CD4-positive, alpha-beta T cell treated with Interleukin-21 for 1 hour (primary cell): ENCODE data around the gene PRDM11.
"Not testable (repeated sequence)": the region's sequence is repeated elsewhere in the genome, so short reads cannot be mapped to it uniquely, and the experiment has no call there.

Experiments
- DNase-seq: peaks from one replicate; pipeline ENCODE4 v3.0.0-alpha.2; 2020

Gene PRDM11

DNA sequence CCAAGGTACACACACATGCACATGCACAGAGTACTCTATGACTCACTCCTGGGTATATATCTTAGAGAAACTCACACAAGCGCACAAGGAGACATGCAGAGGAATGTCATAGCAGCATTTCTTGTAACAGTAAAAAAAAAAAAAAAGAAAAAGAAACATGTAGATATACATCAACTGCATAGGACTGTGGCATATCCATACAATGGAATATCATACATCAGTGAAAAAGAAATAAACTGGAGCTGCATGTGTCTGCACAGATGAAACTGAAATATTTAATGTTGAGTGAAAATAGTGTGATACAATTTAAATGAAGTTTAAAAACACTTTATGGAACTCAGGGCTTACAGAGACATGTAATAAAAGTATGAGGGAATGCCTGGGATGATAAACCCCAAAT lies 93.3 kb downstream of the PRDM11 start:
- DNase-seq = no peak

DNA sequence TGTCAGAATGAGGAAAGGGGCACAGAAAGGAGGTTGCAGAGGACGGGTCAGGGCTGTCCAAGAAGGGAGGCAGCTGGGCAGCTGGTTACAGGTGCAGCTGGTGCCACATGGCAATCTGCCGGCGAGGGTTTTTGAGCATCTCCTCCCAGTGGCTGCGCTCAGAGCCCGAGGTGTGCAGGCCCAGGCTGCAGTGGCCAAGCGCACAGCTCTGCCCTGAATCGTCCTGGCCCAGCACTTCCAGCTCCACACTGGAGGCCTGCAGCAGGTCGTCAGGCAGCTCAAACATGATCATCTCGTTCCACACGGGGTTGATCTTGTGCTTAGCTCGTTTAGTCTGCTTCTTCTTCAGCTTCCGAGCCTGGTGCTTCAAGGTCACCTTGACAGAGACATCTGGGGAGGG lies 97.5 kb downstream of the PRDM11 start:
- no peak for DNase-seq

DNA sequence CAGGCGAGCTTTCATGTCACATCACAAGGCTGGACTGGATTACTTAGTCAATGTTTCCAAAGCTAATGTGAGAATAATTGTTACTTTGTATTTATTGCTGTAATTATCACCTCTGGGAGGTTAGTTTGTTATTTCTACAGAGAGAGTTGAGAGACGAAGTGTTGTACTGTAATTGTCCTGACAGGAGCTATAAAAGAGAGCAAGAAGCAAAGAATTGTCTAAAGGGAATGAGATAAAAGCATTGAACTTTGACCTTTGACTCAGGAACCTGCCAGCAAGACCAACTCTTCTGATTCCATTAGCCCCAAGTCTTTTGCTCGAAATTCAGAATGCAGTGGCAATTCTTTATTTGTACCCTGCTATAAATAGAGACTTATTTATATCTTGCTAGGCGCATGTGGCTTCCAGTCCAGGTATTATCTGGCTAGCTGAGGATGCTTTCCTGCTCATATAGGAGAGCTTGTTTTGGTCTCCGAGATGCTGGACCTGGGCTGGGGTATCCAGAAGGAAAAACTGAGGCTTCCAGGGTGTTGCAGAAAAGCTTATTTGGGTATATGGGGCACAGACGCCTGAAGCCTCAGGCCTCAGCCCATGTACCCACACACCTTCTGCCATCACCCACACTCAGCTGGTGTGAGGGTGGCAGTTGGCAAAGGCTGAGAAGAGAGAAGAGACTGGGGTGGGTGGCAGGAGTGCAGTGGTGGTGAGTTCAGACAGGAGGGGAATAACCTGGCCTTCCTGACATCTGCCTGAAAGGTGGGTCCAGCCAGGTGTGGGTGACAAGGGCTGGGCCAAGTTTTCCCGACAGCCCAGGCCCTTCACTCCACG lies 99.0 kb downstream of the PRDM11 start:
- DNase-seq = no peak

DNA sequence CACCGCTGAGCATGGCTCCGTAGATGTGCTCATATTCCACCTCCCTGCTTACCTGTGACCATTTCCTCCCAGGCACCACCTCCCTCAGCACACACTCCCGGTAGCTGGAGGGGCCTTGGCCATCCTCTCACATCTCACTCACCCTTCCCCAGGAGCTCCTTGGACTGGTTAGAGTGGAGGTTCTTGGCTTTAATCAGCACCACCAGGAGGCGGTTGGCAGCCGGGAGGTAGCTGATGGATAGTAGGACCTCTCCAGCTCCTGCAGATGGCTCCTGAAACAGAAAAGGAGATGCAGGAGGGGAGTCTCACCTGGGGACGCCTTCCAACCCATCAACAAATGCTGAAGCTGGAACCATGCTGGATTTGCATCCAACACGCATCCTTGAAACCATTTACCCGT lies 99.8 kb downstream of the PRDM11 start:
- no peak for DNase-seq

DNA sequence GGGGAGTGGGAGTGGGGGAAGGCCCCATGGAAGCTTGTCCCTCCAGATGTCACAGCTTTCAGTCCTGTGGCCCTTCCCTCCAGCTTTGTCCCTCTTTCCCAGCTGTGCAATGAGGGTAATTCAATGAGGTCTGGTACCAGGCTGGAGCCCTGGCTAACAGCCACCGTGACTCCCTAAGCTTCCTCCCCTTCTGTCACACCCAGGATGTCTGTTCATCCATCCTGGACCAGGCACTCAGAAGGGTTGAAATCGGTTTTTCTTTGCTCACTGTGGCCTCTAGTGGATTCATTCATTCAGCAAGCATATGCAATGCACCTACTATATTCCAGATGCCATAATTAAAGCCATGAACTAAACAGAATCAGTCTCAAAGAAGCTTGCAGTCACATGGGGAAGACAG lies 101.0 kb downstream of the PRDM11 start:
- no peak for DNase-seq

DNA sequence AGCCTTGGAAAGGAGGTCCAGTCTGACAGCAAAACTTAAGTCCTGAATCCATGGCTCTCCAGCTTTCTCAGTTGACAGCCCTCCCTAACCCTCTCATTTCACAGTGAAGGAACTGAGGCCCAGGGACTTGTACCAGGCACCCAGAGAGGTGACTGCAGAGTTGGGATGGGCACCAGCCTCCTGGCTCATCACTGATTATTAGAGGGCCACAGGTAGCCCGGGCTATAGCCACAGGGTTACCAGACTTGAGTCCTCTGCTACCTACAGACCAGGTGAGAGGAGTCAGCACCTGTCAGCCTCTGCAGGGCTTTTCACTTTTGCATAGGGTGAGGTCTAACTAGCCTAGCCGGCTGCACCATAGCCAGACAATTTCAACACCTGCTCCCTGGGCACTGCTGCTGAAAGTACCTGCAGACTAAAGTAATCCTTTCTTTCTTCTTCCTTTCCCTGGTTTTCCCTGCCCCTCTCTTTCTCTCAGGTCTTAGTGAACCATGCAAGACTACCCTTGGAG lies 102.1 kb downstream of the PRDM11 start:
- DNase-seq = no peak

DNA sequence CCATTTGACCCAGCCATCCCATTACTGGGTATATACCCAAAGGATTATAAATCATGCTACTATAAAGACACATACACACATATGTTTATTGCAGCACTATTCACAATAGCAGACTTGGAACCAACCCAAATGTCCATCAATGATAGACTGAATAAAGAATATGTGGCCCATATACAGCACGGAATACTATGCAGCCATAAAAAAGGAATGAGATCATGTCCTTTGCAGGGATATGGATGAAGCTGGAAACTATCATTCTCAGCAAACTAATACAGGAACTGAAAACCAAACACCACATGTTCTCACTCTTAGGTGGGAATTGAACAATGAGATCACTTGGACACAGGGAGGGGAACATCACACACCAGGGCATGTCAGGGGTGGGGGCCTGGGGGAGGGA lies 102.9 kb downstream of the PRDM11 start:
- not testable (repeated sequence) for DNase-seq

DNA sequence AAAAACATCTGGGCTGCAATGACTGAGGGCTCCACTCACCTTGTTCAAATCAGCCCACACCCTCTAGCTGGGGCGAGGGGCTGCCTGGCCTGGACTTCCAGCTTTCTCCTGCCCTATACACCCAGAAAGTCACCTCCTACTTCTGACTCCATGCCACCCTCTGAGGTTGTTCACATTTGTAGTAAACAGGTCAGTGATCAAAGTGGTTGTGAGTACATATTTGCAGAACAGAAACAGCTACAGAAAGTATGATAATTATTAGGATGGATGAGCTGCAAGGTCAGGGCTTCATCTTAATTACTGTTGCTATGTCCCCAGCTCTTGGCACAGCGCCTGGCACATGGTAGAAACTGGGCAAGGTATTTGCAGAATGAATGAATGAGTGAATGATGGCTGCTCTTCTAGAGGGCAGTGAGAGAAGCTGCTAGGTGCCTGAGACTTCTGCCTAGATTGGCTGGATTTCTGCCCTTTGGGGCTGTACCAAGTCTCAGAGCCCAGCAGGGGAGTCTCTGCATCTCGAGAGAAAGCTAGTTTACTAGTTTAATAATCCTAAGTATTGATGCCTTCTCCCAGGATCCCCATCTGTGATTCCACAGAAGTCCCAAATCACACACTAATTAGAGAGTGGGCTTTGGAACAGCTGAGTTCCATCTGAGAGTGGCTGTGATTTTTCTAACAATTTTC lies 103.7 kb downstream of the PRDM11 start:
- DNase-seq = no peak

DNA sequence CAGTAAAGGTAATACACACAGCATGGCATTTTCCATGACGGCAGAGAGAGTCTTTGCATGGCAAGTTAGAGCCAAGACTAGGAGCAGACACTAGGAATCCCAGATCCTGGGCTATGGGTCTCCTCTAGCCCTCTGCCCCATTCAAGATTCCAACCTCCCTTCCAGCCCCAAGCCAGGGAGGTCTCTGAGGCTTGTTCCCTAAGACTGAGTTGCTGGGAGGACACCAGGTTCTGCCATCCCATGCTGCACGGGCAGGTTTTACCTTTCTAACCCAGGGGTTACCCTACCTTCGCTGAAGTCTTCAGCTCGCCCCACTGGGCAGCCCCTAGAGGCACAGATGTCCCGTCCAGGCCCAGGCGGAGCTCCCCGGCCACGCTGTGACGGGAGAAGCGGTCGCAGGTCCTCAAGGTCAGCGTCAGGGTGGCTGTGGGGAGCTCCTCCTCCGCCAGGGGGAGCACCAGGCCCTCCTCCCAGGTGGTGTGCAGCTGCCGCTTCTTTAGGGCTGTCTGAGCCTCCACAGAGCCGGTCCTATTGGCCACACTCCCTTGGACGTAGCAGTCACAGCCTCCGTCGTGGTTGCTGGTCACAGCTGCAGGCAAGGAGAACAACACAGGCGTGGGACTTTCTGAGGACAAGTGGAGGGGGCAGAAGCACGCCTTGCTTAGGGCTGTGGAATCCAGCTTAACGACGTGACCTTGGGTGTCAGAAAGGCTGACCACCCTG lies 105.9 kb downstream of the PRDM11 start:
- no peak for DNase-seq

DNA sequence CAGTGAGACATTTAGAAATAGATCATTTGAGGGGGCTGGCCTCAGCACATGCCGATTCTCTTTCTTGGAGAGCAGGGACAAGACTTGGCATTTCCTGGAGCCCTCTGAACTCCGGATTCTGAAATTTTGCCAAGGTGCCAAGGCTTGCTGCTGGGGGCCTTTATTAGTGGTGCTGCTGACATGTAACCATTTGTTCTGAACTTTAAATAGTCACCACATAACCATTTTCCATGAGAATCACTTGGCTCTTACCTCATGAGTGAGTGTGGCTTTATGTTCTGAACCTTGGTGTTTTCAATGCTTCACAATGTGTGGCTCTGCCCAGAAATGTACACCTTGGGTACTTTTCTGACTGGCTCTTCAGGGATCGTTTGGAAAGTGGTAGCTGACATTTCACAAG lies 106.4 kb downstream of the PRDM11 start:
- no peak for DNase-seq

DNA sequence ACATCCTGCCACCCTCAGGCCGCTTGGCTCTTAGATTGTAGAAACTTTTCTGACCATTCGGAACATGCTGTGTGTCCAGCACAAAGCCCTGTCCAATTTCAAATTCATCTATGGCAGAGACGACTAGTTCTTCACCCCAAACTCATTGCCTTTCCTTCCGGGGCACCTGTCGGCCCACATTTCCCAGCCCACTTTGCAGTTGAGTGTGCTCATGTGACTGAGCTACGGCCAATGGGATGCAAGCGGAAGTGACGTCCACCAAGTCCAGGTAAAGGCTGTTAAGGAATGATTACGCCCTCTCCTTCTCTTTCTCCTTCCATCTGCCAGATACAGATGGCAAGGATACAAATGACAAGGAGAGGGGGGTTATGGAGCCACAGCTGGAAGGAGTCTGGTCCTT lies 107.2 kb downstream of the PRDM11 start:
- DNase-seq = no peak

DNA sequence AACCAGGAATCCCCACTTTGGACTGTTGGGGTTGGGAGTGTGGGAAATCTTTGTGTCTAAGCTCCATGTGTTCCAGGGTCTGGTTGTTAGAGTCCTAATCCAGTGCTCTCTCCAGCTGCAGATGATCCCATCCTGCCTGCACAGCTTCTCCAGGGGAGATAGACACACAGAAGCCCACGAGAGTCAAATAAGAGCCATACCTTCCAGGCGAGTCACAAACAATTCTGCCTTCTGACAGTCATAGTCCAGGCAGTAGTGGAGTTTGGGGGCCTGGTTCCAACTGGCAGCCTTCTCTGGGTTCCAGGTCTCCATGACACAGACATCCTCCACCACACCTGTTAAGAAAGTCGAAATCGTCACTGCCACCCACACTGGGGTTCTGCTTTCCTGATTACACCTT lies 107.6 kb downstream of the PRDM11 start:
- no peak for DNase-seq

DNA sequence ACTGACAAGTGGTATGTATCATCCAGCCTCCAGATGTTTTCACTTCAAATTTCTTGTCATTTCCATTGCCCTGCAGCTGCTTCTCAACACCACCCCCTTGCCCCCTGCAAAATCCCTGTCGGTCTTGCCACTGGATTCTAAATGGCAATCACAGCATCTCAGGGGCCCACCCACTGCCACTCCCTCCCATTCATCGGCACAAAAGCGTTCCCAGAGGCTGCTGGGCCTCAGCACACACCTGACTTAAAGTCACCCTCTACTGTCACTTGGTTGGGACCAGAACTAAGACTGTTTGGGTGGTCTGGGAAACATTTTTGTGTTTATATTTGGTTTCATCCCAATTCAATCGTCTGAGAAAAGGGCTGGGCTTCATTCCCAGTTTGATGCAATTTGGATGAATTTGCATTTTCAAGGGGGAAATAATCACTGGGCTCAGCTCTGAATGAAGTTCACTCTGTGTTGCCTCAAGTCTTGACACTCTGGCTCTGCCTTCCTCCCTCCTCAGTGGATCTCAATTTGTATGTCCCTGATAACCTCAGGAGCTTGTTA lies 112.6 kb downstream of the PRDM11 start:
- no peak for DNase-seq

DNA sequence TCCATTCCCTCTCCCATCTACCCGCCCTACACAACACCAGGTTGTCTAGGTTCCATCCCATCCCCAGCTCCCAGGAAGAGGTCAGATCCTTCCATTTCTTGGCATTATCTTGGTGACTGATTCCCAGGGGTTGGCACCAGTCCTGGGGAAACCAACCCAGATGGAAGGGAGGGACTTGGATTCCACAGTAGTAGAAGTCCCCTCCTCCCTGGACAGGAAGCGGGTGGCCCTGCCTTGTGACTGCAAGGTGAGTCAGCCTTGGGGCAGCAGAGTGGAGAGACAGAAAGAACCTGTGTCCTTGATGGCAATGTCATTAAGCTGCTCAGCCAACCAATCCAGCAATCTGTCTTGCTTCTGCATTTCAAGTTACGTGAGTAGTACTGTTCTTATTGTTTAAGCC lies 113.2 kb downstream of the PRDM11 start:
- no peak for DNase-seq

DNA sequence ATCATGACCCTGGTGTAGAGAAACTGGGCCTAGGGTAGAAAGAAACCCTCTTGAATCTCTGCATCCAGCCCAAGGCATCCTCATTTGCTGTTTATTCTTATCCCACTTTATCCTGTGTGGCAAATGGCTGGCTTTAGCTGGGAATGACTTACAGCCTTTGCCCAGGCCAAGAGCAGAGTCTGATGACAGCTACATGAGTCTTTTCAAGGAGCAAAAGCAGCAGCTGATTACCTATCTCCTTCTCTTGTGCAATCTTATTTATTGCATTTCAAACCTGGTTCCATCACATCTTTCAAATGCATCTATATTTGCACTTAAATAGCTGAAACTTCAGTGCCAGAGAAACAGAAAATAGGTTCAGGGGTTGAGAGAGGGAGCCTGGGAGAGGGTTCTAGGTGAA lies 113.6 kb downstream of the PRDM11 start:
- no peak for DNase-seq

DNA sequence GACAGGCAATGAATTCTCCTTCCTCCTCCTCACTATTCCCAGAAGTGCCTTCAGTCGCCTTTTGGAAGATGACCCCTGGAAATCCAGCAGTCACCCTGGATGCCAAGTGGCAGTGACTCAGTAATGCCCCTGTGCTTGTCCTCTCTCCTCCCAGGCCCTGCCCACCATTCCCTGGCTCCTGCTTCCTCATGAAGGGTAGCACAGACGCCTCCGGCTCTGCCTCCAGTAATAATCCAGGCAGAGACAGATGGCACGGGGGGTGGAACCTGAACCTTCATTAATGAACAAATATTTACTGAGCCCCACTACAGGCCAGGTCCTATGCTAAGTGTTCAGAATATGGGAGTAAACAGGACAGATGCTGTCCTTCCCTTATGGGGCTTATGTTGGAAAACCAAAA lies 116.5 kb downstream of the PRDM11 start:
- no peak for DNase-seq

DNA sequence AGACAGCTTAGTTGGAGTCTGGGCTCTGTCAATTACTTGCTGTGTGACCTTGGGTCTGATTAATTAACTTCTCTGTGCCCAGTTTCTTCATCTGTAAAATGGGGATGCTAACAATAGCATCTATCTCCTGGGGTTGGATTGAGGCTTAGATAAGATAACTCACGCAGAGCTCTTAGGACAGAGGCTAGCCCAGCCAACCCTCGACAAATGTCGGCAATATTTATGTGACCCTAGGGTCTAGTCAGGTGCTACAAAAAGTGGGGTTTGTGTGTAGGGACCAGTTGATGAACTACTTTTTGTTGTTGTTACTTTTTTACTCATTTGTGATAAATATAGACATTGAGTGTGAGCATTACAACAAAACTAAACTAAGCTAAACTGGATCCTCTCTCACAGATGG lies 117.3 kb downstream of the PRDM11 start:
- DNase-seq = no peak

DNA sequence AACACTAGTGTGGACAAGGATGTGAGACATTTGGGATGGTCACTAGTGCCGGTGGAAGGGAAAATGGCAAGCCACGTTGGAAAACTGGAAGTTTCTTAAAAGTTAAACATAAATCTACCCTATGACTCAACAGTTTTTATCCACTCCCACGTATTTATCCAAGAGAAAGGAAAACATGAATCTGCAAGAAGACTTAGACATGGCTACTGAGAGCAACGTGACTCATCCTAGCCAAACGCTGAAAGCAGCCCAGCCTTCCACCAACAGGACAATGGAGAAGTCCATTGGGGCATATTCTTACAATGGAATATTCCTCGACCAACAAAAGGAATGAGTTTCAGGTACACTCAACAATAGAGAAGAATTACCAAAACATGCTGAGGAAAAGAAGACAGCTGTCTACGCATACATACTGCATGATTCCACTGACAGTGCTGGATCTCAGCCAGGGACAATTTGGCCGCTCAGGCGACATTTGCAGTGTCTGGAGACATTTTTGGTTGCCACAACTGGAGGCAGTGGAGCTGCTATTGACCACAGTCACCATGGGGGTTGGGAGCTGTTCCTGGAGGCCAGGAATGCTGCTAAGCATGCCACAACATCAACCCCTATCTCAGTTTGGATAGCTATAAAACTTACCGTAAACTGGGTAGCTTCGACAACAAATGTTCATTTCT lies 118.5 kb downstream of the PRDM11 start:
- no peak for DNase-seq

DNA sequence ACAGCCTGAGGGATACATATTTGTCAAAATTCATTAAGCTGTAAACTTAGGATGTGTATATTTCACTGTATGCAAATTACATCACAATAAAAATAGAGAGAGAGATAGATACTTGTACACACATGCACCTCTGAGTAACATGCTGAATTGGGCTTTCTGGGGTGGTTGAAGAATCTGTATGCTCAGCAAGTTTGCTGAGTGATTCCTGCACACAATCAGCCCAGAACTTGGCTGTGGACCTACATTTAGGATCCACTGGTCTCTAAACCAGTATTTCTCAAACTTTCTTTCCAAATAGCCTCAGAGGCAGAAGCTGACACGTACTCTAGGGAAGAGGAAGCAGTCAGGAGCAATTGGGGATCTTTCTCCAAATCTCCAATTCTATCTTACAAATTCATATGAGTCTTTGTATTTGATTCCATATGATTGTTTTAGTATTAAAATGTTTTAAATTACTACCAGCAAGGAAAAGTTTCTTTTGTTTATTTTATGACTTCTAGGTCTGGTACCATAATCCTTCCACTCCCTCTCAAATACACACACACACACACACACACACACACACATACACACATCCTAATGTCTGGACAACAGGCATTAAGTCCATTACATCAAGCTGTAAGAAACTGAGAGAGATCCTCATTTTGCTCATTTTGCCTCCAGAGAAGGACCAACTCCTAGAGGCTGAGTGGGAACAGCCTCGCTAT lies 119.7 kb downstream of the PRDM11 start:
- DNase-seq = no peak

DNA sequence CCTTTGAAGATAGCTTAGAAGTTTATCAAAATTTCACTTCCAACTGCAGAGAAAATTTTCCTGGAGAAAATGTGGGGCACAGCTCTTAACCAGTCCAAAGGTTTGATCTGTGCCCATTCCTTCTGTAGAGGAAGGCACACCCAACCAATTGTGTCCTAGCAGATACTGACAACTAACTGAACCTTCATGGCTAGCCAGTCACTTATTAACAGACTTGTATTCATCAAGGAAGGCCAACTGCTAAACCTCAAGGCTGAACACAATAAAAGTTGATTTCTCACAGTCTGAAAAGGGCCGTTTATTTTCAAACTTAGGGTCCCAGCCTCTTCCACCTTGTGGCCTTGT lies 120.2 kb downstream of the PRDM11 start:
- no peak for DNase-seq

DNA sequence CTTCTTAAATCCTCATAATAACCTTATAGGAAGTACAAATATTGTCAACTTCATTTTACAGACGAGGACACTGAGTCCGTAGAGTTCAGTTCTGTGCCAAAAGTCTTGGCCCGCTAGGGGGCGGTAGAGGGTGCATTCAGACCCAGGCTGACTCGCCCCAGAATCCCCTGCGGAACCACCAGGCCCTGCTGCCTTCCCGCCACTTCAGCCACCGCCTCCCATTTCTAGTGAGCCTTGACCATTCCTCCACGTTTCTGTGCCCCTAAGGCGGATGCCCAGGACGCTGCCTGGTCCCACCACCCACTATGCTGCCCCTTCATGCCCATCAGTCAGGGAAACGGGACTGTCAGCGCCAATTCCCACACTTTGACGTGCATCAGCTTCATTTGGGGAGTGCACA lies 120.6 kb downstream of the PRDM11 start:
- no peak for DNase-seq

DNA sequence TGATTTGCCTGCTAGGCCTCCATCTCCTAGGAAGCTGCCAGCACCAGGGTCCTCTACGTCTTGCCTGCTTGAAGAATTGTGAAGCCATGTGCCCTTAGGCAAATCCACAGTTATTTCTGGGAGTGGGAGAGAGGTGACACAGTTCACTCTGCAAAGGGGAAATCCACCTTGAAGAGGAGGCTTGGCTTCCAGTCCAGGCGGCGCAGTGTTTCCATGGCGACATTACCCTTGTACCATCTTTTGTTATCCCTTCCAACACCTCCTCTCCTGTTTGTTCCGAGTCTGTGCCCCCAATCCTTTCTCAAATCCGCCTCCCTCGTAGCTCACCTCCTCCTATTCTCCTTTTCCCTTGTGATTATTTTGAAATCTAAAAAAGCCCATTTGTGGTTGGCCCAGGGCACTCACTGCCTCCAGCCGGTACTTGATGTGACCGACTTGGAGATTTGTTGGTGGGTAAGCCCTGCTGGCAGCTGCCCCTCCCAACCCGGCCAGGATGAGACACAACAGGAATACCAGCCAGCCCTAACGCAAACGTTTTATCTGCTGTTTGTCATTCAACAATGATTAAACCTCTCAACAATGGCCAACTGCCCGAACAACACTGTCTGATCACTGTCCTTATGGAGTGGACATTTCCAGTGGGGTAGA lies 121.3 kb downstream of the PRDM11 start:
- no peak for DNase-seq
